Testis (tissue), 3 donors: Measurements from ENCODE around the gene TSNAX. TPM values are rescaled to one million over a fixed set of nuclear protein-coding genes. Genes with fewer than 3 reads are reported as not detected.

Experiments used
- DNase-seq: peaks from one replicate; pipeline ENCODE4 v3.0.0-alpha.2; 2019
- H3K27ac ChIP-seq, 2 donors: fragments of 200-600 bp; sonication (generic); one replicate each; pipeline ENCODE4 v1.5.1; 2019
- H3K27me3 ChIP-seq: fragments of 200-600 bp; sonication (generic); one replicate; pipeline ENCODE4 v1.5.1; 2019
- H3K36me3 ChIP-seq: fragments of 200-600 bp; sonication (generic); one replicate; pipeline ENCODE4 v1.5.1; 2017; ENCODE audit warnings: low read depth; ENCODE audit errors: missing control alignments
- H3K4me1 ChIP-seq: fragments of 200-600 bp; sonication (generic); one replicate; pipeline ENCODE4 v1.5.1; 2019
- H3K4me3 ChIP-seq, 2 donors: fragments of 200-600 bp; sonication (generic); one replicate each; pipeline ENCODE4 v1.5.1; 2017 to 2019
- H3K9me3 ChIP-seq: fragments of 200-600 bp; sonication (generic); one replicate; pipeline ENCODE4 v1.5.1; 2017
- POLR2A ChIP-seq: fragments of 450-650 bp; IDR thresholded peaks from one replicate; pipeline ENCODE4 v1.6.1; 2017; ENCODE audit warnings: antibody characterized with exemption, mild to moderate bottlenecking, moderate library complexity
- WGBS, 2 donors: methylation state at CpG; one replicate each; pipeline ENCODE4 v1.1.5; 2018; 5-methylcytosine and 5-hydroxymethylcytosine counted together
- intact Hi-C: fragments of 100-400 bp; cut with DNase I; formaldehyde crosslinking; loops from one replicate; pipeline ENCODE4 v1.15.1; 2023; ENCODE audit warnings: low total_unique reads
- polyA plus RNA-seq: library from polyadenylated mRNA; stranded (reverse); fragments of 350-450 nt; fragmentation: Illumina TruSeq; extraction: RNeasy Lipid Tissue Mini Kit (QIAGEN cat#74804); gene quantifications from one replicate; pipeline ENCODE4 v1.2.3, GENCODE V29; 2014; ENCODE audit warnings: low read depth, low replicate concordance; ENCODE audit not compliant: insufficient read depth
- total RNA-seq, 2 donors: library from RNA; depleted of rRNA; stranded (reverse); fragments of >200 nt; gene quantifications; one replicate each; pipeline ENCODE4 v1.2.3, GENCODE V29; 2016
- TF ChIP-seq, protein P1 (sequence below), 3 experiments: fragments of 450-650 bp in 2 of 3; fragments of 200-600 bp in 1 of 3; sonication (generic) in 1 of 3; IDR thresholded peaks; one replicate each; pipeline ENCODE4 v1.5.1; 2016 to 2019; ENCODE audit warnings: antibody characterized with exemption in 3 of 3, mild to moderate bottlenecking in 2 of 3, moderate library complexity in 1 of 3

TSNAX gene
- total and polyA plus RNA-seq, 3 donors from 2014 or later, result 31.8 to 38.6 (median 37.0) TPM

DNA sequence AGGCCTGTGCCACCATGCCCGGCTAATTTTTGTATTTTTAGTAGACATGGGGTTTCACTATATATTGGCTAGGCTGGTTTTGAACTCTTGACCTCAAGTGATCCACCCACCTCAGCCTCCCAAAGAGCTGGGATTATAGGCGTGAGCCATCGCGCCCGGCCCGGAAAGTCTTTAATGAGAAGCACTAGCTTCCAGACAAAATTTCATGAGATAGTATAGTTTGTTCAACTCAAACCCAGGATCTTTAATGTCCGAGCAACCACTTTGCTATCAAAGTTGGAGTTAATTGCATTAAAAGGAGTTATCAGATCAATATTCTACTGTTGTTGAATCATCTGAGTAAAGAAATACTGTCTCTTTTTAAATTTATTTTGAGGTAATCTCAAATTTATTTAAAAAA, 4.8 kb downstream of the TSNAX start:
- peaks cover 10% of the 10 kb centered on the region for H3K4me1 ChIP-seq
- H3K27ac ChIP-seq, result no peak overlapping the region
- no peak for TF ChIP-seq POLR2A
- TF ChIP-seq, protein P1, sequence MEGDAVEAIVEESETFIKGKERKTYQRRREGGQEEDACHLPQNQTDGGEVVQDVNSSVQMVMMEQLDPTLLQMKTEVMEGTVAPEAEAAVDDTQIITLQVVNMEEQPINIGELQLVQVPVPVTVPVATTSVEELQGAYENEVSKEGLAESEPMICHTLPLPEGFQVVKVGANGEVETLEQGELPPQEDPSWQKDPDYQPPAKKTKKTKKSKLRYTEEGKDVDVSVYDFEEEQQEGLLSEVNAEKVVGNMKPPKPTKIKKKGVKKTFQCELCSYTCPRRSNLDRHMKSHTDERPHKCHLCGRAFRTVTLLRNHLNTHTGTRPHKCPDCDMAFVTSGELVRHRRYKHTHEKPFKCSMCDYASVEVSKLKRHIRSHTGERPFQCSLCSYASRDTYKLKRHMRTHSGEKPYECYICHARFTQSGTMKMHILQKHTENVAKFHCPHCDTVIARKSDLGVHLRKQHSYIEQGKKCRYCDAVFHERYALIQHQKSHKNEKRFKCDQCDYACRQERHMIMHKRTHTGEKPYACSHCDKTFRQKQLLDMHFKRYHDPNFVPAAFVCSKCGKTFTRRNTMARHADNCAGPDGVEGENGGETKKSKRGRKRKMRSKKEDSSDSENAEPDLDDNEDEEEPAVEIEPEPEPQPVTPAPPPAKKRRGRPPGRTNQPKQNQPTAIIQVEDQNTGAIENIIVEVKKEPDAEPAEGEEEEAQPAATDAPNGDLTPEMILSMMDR (IDR thresholded peaks at IDR 0.05), result no peak
- H3K36me3 ChIP-seq, result no peaks in the 10 kb centered on the region
- intact Hi-C loops, result no loop called here
- H3K4me3 ChIP-seq, result no peak overlapping the region
- DNase-seq, result no peak
- WGBS, 2 donors, result 93 to 96% methylated on average over 7 of the region's 7 CpGs
- no peaks in the 10 kb centered on the region for H3K27me3 ChIP-seq
- H3K9me3 ChIP-seq, result no peaks in the 10 kb centered on the region

DNA sequence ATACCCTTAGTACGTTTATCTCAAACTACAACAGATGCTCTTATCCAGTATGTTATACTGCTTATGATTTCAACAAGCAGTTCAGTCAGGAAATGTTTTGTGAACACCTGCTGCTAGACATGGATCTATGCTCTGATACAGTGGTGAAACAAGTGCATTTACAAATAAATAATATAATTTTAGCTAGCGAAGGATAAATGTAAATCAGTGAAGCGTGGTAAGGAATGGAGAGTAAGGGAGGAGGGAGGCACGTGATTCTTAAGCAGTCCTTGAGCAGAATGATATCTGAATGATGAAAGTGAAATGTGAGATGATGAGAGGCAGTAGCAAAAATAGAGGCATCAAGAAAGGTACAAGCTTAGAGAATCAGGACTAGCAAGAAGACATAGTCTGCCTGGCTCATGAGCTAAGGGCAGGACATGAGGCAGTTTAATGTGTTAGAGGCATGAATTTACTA, 6.3 kb downstream of the TSNAX start:
- TF ChIP-seq, protein P1 (IDR thresholded peaks at IDR 0.05), result no peak
- no peak for TF ChIP-seq POLR2A
- Histone ChIP-seq H3K27ac (no peak overlapping the region), H3K36me3 (no peaks in the 10 kb centered on the region), H3K27me3 (no peaks in the 10 kb centered on the region), H3K9me3 (no peaks in the 10 kb centered on the region), H3K4me3 (no peak overlapping the region), H3K4me1 (peaks cover 4% of the 10 kb centered on the region)
- DNase-seq, result no peak
- 57 to 73% methylated on average over 4 of the region's 4 CpGs for WGBS, 2 donors
- intact Hi-C loops, result no loop called here

DNA sequence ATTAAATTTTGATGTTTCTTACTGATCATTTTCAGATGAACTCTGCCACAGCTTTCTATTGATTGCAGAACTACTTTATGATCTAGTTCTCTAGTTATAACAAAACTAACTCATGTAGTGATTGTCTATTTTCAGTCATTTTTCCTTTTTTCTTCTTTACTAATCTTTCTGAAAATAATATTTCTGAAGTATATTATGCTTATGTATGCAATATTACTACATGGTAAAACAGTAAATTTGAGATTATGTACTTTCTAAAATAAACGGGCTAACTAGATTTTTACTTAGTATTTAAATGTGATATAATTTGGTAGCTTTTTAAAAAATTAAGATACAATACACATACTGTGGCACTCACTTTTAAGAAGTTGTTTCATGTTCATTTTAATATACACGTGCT, 7.6 kb downstream of the TSNAX start:
- H3K27me3 ChIP-seq, result no peaks in the 10 kb centered on the region
- no peak overlapping the region for H3K27ac ChIP-seq
- no peak for DNase-seq
- intact Hi-C loops, result no loop called here
- H3K36me3 ChIP-seq, result no peaks in the 10 kb centered on the region
- no peaks in the 10 kb centered on the region for H3K4me1 ChIP-seq
- 90% methylated on average over 2 of the region's 2 CpGs for WGBS, 2 donors
- no peak overlapping the region for H3K4me3 ChIP-seq
- no peaks in the 10 kb centered on the region for H3K9me3 ChIP-seq
- no peak for TF ChIP-seq POLR2A
- TF ChIP-seq, protein P1 (IDR thresholded peaks at IDR 0.05), result no peak

DNA sequence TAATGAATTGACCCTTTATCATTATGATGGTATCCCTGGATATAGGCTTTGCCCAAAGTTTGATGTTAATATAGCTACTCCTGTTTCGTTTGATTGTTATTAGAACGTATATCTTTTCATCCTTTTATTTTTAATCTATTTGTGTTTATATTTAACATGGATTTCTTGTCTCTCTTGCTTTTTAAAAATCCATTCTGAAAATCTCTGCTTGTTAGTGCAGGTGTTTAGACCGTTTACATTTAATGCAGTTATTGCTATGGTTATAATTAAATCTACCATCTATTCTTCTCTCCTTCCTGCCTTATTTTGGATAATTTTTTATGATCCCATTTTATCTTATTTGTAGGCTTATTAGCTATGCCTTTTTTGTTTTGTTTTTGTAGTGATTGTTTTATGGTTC, 12.4 kb downstream of the TSNAX start:
- WGBS, 2 donors, result 96 to 98% methylated on average over 3 of the region's 3 CpGs
- Histone ChIP-seq H3K4me1 (peaks cover 10% of the 10 kb centered on the region), H3K27me3 (no peaks in the 10 kb centered on the region), H3K9me3 (no peaks in the 10 kb centered on the region), H3K4me3 (no peak overlapping the region), H3K27ac (no peak overlapping the region), H3K36me3 (no peaks in the 10 kb centered on the region)
- no peak for DNase-seq
- intact Hi-C loops, result no loop called here
- no peak for TF ChIP-seq POLR2A
- TF ChIP-seq, protein P1 (IDR thresholded peaks at IDR 0.05), result no peak

DNA sequence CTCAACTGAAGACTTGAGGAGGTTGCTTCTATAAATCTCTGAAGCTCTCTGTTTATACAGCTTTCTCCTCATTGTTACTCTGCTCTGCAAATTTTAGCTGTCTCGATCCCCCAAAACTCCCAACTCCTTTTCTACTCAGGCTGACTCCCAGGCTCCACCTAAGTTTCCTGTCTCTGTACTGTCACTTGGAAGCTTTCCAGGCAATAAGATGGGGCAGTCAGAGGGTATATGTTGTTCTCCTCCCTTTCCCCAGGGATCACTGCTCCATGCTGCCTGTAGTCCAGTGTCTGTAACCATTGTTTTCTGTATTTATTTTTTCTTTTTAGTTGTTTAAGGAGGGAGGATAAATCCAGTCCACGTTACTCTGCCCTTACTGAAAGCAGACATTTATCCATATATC, 13.4 kb downstream of the TSNAX start:
- intact Hi-C loops, result no loop called here
- Histone ChIP-seq H3K36me3 (no peaks in the 10 kb centered on the region), H3K9me3 (no peaks in the 10 kb centered on the region), H3K27me3 (no peaks in the 10 kb centered on the region), H3K4me1 (peaks cover 10% of the 10 kb centered on the region), H3K4me3 (no peak overlapping the region), H3K27ac (no peak overlapping the region)
- no peak for DNase-seq
- WGBS, 2 donors, result 79 to 91% methylated on average over 2 of the region's 2 CpGs
- no peak for TF ChIP-seq POLR2A
- TF ChIP-seq, protein P1 (IDR thresholded peaks at IDR 0.05), result no peak
